ENCODE results near the gene RING1. TPM values are rescaled to one million over a fixed set of nuclear protein-coding genes. Genes with fewer than 3 reads are reported as not detected.

Gene RING1
- total RNA-seq, 2 donors from 2014 or later: 7.5 to 13.9 TPM

DNA sequence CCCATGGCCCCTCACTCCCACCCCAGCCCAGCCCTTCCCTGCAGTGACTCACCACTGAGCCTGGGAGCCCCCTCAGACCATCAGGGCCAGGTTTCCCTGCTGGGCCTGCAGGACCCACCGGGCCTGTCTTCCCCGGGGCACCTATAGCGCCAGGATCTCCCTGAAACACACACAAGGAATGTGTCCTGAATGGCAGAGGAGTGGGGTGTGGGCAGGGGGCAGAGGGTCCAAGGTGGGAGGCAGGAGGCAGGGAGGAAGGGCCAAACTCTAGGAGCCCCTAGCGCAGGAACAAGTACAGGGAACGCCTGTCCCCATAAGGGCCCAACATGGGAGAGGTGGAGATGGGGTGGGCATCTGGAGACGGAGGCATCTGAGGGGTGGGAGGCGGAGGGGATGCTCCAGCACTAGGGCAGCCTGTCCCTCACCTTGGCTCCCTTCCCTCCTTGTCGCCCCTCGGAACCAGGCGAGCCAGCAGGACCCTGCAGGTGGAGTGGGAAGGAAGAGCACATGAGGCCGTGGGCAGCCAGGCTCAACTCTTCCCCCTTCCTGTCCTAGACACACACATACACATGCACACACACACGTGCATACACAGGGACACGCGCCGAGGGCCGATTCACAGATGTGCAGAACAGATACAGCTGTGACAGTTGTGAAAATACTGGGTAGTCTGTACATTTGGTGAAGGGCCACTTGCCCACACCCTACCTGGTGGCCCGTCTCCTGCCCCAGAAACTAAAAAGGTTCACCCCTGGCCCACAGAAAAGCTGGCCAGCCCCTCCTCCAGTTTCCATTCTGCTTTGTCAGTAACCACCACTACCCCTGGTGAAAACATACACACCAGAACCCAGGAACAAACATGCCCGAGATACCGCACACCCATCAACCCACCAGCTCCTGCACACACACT is 40.7 kb upstream of the RING1 start:
- H3K36me3 ChIP-seq: no peaks in the 10 kb centered on the region
- TF ChIP-seq, protein P1, sequence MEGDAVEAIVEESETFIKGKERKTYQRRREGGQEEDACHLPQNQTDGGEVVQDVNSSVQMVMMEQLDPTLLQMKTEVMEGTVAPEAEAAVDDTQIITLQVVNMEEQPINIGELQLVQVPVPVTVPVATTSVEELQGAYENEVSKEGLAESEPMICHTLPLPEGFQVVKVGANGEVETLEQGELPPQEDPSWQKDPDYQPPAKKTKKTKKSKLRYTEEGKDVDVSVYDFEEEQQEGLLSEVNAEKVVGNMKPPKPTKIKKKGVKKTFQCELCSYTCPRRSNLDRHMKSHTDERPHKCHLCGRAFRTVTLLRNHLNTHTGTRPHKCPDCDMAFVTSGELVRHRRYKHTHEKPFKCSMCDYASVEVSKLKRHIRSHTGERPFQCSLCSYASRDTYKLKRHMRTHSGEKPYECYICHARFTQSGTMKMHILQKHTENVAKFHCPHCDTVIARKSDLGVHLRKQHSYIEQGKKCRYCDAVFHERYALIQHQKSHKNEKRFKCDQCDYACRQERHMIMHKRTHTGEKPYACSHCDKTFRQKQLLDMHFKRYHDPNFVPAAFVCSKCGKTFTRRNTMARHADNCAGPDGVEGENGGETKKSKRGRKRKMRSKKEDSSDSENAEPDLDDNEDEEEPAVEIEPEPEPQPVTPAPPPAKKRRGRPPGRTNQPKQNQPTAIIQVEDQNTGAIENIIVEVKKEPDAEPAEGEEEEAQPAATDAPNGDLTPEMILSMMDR (IDR thresholded peaks at IDR 0.05): no peak
- H3K27me3 ChIP-seq: no peaks in the 10 kb centered on the region
- no peak for DNase-seq (ENCODE audit: low spot score)
- H3K27ac ChIP-seq: no peak overlapping the region
- no peak overlapping the region for H3K4me3 ChIP-seq
- no peaks in the 10 kb centered on the region for H3K4me1 ChIP-seq
- H3K9me3 ChIP-seq: no peaks in the 10 kb centered on the region

DNA sequence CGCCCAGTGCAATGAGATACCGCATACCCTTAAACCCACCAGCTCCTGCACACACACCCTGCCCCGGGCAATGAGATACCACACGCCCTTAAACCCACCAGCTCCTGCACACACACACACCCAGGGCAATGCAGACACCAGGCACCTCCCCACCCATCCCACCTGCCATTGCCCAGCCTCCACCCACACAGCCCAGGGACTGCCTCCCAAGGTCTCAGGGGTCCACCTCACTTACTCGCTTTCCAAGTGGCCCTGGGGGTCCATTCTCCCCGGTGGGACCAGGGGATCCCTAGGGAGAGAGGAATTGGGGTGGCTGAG is 40.1 kb upstream of the RING1 start:
- DNase-seq (ENCODE audit: low spot score): no peak
- Histone ChIP-seq H3K4me3 (no peak overlapping the region), H3K27me3 (no peaks in the 10 kb centered on the region), H3K4me1 (no peaks in the 10 kb centered on the region), H3K36me3 (no peaks in the 10 kb centered on the region), H3K9me3 (no peaks in the 10 kb centered on the region), H3K27ac (no peak overlapping the region)
- TF ChIP-seq, protein P1 (IDR thresholded peaks at IDR 0.05): no peak

DNA sequence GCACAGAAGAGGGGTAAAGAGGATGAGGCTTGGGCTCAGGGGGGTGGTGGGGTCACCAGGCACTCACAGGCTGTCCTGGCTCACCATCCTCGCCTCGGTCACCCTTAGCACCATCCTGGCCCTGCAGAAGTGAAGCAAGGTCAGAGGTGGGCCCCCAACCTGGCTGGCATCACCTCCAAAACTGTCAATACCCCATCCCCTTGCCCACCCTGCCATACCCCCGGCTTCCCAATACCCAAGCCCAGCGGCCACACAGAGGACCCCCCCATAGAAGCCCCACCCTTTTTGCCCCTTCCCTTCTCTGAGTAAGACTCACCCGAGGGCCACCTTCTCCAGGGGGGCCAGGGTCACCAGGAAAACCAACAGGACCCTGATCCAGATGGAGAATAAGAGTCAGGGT is 39.7 kb upstream of the RING1 start:
- H3K9me3 ChIP-seq: no peaks in the 10 kb centered on the region

DNA sequence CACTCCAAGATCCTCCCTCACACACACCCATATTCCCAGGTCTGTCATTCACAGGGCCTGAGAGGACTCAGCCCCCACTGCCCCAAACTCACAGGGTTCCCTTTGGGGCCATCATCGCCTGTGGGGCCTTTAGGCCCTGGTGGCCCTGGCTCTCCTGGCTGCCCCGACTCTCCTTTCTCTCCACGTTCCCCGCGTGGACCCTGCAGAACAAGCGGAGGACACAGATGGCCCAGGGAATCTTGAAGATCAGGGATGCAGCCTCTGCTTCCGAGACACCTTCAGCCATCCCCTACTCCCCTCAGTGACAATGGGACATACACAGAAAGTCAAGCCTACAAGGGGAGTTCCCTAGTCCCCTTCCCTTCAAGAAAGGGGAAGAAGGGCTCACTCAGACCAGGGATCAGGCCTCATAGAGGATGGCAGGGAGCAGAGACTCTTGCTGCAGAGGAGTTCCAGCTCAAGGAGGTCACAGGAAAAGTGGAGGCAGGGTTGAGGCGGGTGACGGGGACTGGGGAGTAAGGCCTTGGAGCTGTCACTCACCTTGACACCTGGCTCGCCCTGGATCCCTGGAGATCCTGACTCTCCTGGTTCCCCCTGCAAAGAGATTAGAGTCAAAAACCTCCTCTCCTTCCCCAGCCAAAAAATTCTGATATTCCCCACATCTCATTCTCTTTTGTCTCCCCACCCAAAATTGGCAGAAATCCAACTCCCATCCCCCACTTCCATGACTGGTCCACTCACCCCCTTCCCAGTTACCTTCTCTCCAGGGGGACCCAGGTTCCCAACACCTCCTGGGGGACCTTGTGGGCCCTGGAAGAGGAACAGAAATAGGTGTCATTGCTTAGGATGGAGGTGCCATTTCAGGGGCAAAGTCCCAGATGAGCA is 38.8 kb upstream of the RING1 start:
- Histone ChIP-seq H3K36me3 (no peaks in the 10 kb centered on the region), H3K4me3 (no peak overlapping the region), H3K9me3 (no peaks in the 10 kb centered on the region), H3K27me3 (no peaks in the 10 kb centered on the region), H3K4me1 (no peaks in the 10 kb centered on the region), H3K27ac (no peak overlapping the region)
- DNase-seq (ENCODE audit: low spot score): no peak
- TF ChIP-seq, protein P1 (IDR thresholded peaks at IDR 0.05): no peak

More for the DNA sequence above, 39.7 kb upstream of the RING1 start:
- H3K27me3 ChIP-seq: no peaks in the 10 kb centered on the region
- no peaks in the 10 kb centered on the region for H3K36me3 ChIP-seq
- no peak overlapping the region for H3K4me3 ChIP-seq
- no peaks in the 10 kb centered on the region for H3K4me1 ChIP-seq
- no peak for DNase-seq (ENCODE audit: low spot score)
- no peak overlapping the region for H3K27ac ChIP-seq
- TF ChIP-seq, protein P1 (IDR thresholded peaks at IDR 0.05): no peak

DNA sequence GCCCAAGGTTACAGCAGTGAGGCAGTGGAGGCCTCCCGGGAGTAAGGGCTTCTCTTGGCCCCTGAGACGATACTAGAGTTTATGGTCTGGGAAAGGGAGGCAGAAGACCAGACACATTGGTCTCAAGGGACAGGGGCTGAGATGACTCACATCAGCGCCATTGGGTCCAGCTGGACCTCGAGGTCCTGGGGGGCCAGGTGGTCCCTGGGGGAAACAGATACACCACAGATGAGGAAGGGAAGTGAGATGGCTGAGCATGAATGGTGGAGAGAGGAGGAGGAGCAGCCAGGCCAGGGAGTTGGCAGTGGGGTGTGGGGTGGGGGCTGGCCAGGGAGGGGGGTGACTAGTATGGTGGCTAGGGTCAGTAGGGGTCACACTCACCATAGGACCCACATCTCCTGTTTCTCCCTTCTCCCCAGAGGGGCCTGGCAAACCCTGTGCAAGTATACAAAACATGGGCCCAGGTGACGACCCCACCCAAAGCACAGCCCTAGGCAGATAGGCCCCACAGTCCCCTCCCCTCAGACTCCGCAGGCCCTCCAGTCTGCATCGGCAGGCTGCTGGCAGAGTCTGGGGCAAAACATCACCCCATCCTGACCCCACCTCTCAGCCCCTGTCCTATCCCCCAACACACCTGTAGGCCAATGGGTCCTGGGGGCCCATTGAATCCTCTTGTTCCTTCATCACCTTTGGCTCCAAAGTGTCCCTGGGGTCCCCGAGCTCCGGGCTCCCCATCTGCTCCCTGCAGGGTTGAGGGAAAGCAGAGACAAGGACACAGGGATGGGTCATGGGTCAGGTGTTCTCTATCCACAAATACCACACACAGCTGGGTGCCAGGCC is 37.9 kb upstream of the RING1 start:
- no peaks in the 10 kb centered on the region for H3K27me3 ChIP-seq
- no peaks in the 10 kb centered on the region for H3K4me1 ChIP-seq
- no peaks in the 10 kb centered on the region for H3K9me3 ChIP-seq
- DNase-seq (ENCODE audit: low spot score): no peak
- H3K27ac ChIP-seq: no peak overlapping the region
- TF ChIP-seq, protein P1 (IDR thresholded peaks at IDR 0.05): no peak
- H3K4me3 ChIP-seq: no peak overlapping the region
- no peaks in the 10 kb centered on the region for H3K36me3 ChIP-seq
